Stomach (tissue), 4 donors: ENCODE results near the gene CARD14.

Source experiments
- POLR2A ChIP-seq, 4 donors: fragments of 450-650 bp; IDR thresholded peaks; one replicate each; pipeline ENCODE4 v1.6.1; 2016; ENCODE audit warnings: antibody characterized with exemption in 4 of 4, control low read depth in 2 of 4, mild to moderate bottlenecking in 1 of 4, moderate library complexity in 1 of 4
- TF ChIP-seq, protein P1 (sequence below), 7 experiments: fragments of 450-650 bp in 4 of 7; fragments of 200-600 bp in 3 of 7; sonication (generic) in 3 of 7; IDR thresholded peaks; one replicate each; pipeline ENCODE4 v1.5.1; 2016 to 2019; ENCODE audit warnings: antibody characterized with exemption in 7 of 7, control low read depth in 2 of 7, mild to moderate bottlenecking in 1 of 7

DNA sequence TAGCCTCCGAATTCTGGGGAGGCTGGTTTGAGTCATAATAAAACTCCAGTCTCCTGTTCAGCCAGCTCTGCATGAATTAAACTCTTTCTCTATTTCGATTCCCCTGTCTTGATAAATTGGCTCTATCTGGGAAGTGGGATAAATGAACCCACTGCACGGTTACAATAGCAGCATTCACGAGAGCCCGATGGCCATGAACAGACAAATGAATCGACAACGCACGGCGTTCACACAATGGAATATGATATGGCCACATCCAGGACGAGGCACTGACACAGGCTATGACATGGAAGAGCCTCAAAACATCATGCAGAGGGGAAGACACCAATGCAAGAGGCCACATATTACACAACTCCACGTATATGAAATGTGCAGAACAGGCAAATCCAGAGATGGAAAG, 5.6 kb upstream of the CARD14 start:
- TF ChIP-seq, protein P1, sequence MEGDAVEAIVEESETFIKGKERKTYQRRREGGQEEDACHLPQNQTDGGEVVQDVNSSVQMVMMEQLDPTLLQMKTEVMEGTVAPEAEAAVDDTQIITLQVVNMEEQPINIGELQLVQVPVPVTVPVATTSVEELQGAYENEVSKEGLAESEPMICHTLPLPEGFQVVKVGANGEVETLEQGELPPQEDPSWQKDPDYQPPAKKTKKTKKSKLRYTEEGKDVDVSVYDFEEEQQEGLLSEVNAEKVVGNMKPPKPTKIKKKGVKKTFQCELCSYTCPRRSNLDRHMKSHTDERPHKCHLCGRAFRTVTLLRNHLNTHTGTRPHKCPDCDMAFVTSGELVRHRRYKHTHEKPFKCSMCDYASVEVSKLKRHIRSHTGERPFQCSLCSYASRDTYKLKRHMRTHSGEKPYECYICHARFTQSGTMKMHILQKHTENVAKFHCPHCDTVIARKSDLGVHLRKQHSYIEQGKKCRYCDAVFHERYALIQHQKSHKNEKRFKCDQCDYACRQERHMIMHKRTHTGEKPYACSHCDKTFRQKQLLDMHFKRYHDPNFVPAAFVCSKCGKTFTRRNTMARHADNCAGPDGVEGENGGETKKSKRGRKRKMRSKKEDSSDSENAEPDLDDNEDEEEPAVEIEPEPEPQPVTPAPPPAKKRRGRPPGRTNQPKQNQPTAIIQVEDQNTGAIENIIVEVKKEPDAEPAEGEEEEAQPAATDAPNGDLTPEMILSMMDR (IDR thresholded peaks at IDR 0.05), result no peak
- no peak for TF ChIP-seq POLR2A (IDR thresholded peaks at IDR 0.05)
